ENCODE measurements around the gene CLIP4. TPM values are rescaled to one million over a fixed set of nuclear protein-coding genes. Genes with fewer than 3 reads are reported as not detected.

Gene CLIP4
- polyA plus RNA-seq, 1 of the 3 experiments (the other 2 are of a cell fraction), result 12.7 TPM

DNA sequence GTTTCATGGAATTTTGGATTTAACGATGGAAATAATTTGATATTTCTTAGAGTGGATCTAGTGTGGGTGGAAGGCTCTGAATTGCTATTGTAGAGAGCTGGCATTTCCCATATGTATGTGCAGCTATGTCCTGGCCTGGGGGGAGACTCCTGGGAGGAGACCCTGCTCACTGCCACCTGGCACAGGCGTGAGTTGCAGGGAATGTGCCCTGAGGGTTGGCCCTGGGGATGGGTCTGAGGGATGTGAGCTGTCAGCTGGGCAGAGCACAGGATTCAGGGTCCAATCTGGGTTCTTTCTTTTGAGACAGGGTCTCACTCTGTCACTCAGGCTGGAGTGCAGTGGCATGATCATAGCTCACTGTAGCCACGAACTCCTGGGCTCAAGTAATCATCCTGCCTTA is 120.2 kb downstream of the CLIP4 start:
- no peaks in the 10 kb centered on the region for H3K9me3 ChIP-seq
- H3K27me3 ChIP-seq (ENCODE audit: insufficient read depth), result peaks cover 29% of the 10 kb centered on the region; the same call in 1 of the 2 replicates
- TF ChIP-seq CTCF (IDR thresholded peaks at IDR 0.05) (no peak), MXI1 (IDR thresholded peaks at IDR 0.05; ENCODE audit: low read depth, low read length) (no peak), USF1 (IDR thresholded peaks at IDR 0.05; ENCODE audit: borderline replicate concordance, low read depth) (no peak), USF2 (IDR thresholded peaks at IDR 0.05; ENCODE audit: borderline replicate concordance, low read depth, low read length) (no peak), YY1 (IDR thresholded peaks at IDR 0.05; ENCODE audit: low read depth) (no peak), REST (IDR thresholded peaks at IDR 0.05; ENCODE audit: low read depth, low read length) (no peak), RCOR1 (IDR thresholded peaks at IDR 0.05; ENCODE audit: low read length) (no peak), TAF1 (IDR thresholded peaks at IDR 0.05; ENCODE audit: borderline replicate concordance, low read depth, low read length) (no peak), RXRA (IDR thresholded peaks at IDR 0.05; ENCODE audit: borderline replicate concordance, low read depth) (no peak), POLR2AphosphoS5 (IDR thresholded peaks at IDR 0.05; ENCODE audit: low read depth, low read length) (no peak), ELF1 (IDR thresholded peaks at IDR 0.05) (no peak), MEF2A (IDR thresholded peaks at IDR 0.05; ENCODE audit: borderline replicate concordance, low read depth) (no peak), RAD21 (IDR thresholded peaks at IDR 0.05; ENCODE audit: low read length) (no peak), GABPA (IDR thresholded peaks at IDR 0.05; ENCODE audit: low read depth) (no peak), JUND (IDR thresholded peaks at IDR 0.05) (no peak)
- TF ChIP-seq, protein P1, sequence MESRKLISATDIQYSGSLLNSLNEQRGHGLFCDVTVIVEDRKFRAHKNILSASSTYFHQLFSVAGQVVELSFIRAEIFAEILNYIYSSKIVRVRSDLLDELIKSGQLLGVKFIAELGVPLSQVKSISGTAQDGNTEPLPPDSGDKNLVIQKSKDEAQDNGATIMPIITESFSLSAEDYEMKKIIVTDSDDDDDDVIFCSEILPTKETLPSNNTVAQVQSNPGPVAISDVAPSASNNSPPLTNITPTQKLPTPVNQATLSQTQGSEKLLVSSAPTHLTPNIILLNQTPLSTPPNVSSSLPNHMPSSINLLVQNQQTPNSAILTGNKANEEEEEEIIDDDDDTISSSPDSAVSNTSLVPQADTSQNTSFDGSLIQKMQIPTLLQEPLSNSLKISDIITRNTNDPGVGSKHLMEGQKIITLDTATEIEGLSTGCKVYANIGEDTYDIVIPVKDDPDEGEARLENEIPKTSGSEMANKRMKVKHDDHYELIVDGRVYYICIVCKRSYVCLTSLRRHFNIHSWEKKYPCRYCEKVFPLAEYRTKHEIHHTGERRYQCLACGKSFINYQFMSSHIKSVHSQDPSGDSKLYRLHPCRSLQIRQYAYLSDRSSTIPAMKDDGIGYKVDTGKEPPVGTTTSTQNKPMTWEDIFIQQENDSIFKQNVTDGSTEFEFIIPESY (IDR thresholded peaks at IDR 0.05; ENCODE audit: borderline replicate concordance, low read depth), result no peak
- 28% methylated on average over 3 of the region's 3 CpGs for WGBS (ENCODE audit: low lambda C conversion rate)
- H3K4me1 ChIP-seq (ENCODE audit: control insufficient read depth in 1 of 2, insufficient read depth in 2 of 2, low read depth in 1 of 2, low read length in 1 of 2), result peaks cover 0 to 11% of the 10 kb centered on the region in 2 experiments; a peak in 1 of 4 replicates
- ChIA-PET CTCF (interaction anchor here (1.0 kb wide), 2 partner anchors 10 to 23 kb away, joined by 3 to 4 read pairs; no protein-coding TSS in a partner anchor), POLR2A (no interaction called here)
- no peaks in the 10 kb centered on the region for H3K79me2 ChIP-seq (ENCODE audit: insufficient read depth)
- no peak overlapping the region for H2AFZ ChIP-seq (ENCODE audit: low read depth)
- no peaks in the 10 kb centered on the region for H3F3A ChIP-seq (replicated peaks; ENCODE audit: insufficient read depth)
- peaks cover 3% of the 10 kb centered on the region; the same call in 1 of the 2 replicates for H4K20me1 ChIP-seq (ENCODE audit: insufficient read depth)
- no peak overlapping the region for H3K4me2 ChIP-seq
- H3K4me3 ChIP-seq (ENCODE audit: low read depth in 2 of 2, low read length in 1 of 2), result no peak overlapping the region
- no peak overlapping the region for H3K27ac ChIP-seq (ENCODE audit: low read depth in 2 of 2, low read length in 1 of 2)
- no peak for DNase-seq
- H3K36me3 ChIP-seq (replicated peaks in 1 of 2; ENCODE audit: control insufficient read depth in 1 of 2, insufficient read depth in 2 of 2, low read length in 1 of 2), result no peaks in the 10 kb centered on the region
- H3K9ac ChIP-seq, result no peak overlapping the region
- H3K9me2 ChIP-seq, result no peaks in the 10 kb centered on the region

Measured in SK-N-SH (cell line).